HG03442 (cell line): ENCODE data around the gene ATP8A2.
A peak's percentile ranks its signal among the peaks of the same experiment; 100 is the strongest.
"Not testable (repeated sequence)": the region's sequence is repeated elsewhere in the genome, so short reads cannot be mapped to it uniquely, and the experiment has no call there.

Experiments used
- ATAC-seq: cut with Tn5 transposase; IDR thresholded peaks from one replicate; pipeline ENCODE4 v1.9.1; 2021; ENCODE audit warnings: mild to moderate bottlenecking, moderate library complexity; ENCODE audit not compliant: unreplicated experiment

The ATP8A2 gene

GRCh38 chr13:25529425-25529824 is 157.7 kb downstream of the ATP8A2 start:
- no peak for ATAC-seq

- ATAC-seq = no peak
Observed at GRCh38 chr13:25538276-25538675, 166.5 kb downstream of the ATP8A2 start.

- ATAC-seq = no peak
Observed at GRCh38 chr13:25541434-25542123, 169.8 kb downstream of the ATP8A2 start.

GRCh38 chr13:25548991-25549390 is 177.2 kb downstream of the ATP8A2 start:
- ATAC-seq = not testable (repeated sequence)

- ATAC-seq = no peak
Observed at GRCh38 chr13:25561812-25562211, 190.0 kb downstream of the ATP8A2 start.

GRCh38 chr13:25570185-25570584 is 198.4 kb downstream of the ATP8A2 start:
- no peak for ATAC-seq

GRCh38 chr13:25571237-25571636 is 199.5 kb downstream of the ATP8A2 start:
- no peak for ATAC-seq

GRCh38 chr13:25572171-25572570 is 200.4 kb downstream of the ATP8A2 start:
- ATAC-seq = not testable (repeated sequence)

- ATAC-seq = peak; percentile 76
Observed at GRCh38 chr13:25574437-25575411, 202.9 kb downstream of the ATP8A2 start.

- no peak for ATAC-seq
Observed at GRCh38 chr13:25575562-25575961, 203.8 kb downstream of the ATP8A2 start.

GRCh38 chr13:25578526-25578925 is 206.8 kb downstream of the ATP8A2 start:
- ATAC-seq = no peak

- no peak for ATAC-seq
Observed at GRCh38 chr13:25579221-25579620, 207.4 kb downstream of the ATP8A2 start.

GRCh38 chr13:25581351-25581750 is 209.6 kb downstream of the ATP8A2 start:
- ATAC-seq = no peak

GRCh38 chr13:25584087-25584486 is 212.3 kb downstream of the ATP8A2 start:
- no peak for ATAC-seq

- ATAC-seq = no peak
Observed at GRCh38 chr13:25585000-25585399, 213.2 kb downstream of the ATP8A2 start.

- ATAC-seq = no peak
Observed at GRCh38 chr13:25587326-25587980, 215.7 kb downstream of the ATP8A2 start.

GRCh38 chr13:25588336-25589060 is 216.7 kb downstream of the ATP8A2 start:
- no peak for ATAC-seq

GRCh38 chr13:25598421-25598820 is 226.6 kb downstream of the ATP8A2 start:
- no peak for ATAC-seq

- ATAC-seq = no peak
Observed at GRCh38 chr13:25602176-25602575, 230.4 kb downstream of the ATP8A2 start.

GRCh38 chr13:25604106-25604505 is 232.3 kb downstream of the ATP8A2 start:
- ATAC-seq = no peak

GRCh38 chr13:25607096-25607495 is 235.3 kb downstream of the ATP8A2 start:
- no peak for ATAC-seq
